HuH-7 (cell line): ENCODE results near the gene GAGE13.
"Not testable (repeated sequence)": the region's sequence is repeated elsewhere in the genome, so short reads cannot be mapped to it uniquely, and the experiment has no call there.

Source experiments
- DNase-seq: peaks from one replicate; pipeline ENCODE4 v3.0.0; 2011; ENCODE audit warnings: low spot score

Gene GAGE13

GRCh38 chrX:49331841-49332240 is 459 bp downstream of the GAGE13 start:
- not testable (repeated sequence) for DNase-seq

- DNase-seq: not testable (repeated sequence)
Measured at GRCh38 chrX:49341449-49341848, 10.1 kb downstream of the GAGE13 start.

GRCh38 chrX:49344496-49345175 is 13.3 kb downstream of the GAGE13 start:
- not testable (repeated sequence) for DNase-seq

DNA sequence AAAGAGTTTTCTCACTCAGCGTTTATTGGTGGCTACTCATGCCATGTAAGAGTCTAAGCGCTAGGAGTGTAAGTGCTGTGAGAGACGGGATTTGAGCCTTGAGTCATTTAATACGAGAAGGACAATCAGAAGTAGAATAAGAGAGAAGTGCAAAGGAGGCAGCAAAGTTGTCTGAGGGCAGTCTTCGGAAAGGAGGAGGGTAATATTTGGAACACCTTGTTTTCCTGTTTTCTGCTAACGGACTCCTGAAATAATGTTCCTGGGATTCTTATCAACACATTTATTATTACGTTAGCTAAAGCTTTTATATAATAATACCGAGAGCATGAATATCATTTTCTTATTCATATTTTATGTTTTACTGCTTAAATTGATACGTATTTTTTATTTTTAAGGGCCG is 14.0 kb downstream of the GAGE13 start:
- DNase-seq: not testable (repeated sequence)

DNA sequence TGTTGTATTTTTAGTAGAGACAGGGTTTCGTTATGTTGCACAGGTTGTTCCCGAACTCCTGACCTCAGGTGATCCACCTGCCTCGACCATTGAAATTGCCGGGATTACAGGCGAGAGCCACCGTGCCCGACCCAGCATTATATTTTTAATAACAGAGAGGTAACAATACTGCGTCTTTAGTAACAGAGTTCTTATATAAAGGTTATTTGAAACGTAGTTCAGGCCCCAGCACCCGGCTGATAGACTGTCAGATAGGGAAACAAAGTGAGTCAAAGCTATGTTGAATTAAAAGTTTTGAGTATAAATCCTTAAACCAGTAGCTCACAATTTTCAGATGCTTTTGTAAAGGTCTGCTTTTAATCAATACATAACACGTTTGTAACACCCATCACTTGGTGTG is 14.8 kb downstream of the GAGE13 start:
- DNase-seq: not testable (repeated sequence)
